ENCODE measurements around the gene ZDHHC11B.
A peak's percentile ranks its signal among the peaks of the same experiment; 100 is the strongest.
"Not testable (repeated sequence)": the region's sequence is repeated elsewhere in the genome, so short reads cannot be mapped to it uniquely, and the experiment has no call there.

Gene ZDHHC11B

GRCh38 chr5:683551-684481 is 100.7 kb downstream of the ZDHHC11B start:
- DNase-seq: no peak

GRCh38 chr5:682651-683358 is 101.7 kb downstream of the ZDHHC11B start:
- not testable (repeated sequence) for DNase-seq

GRCh38 chr5:682216-682615 is 102.3 kb downstream of the ZDHHC11B start:
- not testable (repeated sequence) for DNase-seq

DNA sequence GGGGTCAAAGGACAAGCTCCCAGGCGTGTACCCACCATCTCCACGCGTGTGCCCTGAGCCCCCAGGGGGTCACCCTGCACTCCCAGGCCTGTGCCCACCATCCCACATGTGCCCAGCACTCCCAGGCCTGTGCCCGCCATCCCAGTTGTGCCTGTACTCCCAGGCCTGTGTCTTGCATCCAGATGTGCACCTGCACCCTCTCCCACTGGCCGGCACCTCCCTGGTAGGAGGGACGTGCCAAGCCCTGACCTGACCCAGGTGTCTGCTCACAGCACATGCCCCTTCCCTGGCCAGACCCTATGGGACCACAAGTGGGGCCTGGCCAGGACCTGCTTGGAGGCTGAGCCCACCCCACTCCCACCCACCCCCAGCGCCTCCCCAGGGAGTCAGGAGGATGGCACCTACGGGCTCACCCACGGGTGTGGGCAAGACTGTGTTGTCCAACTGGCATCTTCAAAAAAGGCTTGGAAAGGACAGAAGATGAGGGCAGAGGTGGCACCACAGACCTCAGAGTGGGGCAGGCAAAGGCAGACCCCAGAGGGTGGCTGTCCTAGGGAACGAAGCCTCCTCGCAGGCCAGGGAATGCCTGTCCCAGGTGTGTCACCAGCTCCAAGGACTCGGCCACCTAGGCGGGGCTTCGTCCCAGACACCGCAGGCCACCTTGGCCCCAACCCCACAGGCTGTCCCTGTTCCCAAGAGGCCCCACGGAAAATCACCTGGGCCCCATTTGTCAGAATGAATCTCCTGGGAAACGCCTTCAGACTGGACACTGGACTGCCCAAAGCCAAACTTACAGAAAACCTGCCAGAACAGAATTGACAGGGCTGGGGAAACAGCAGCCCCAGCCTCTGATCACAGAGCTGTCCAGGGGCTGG is 103.0 kb downstream of the ZDHHC11B start:
- DNase-seq: not testable (repeated sequence)

DNA sequence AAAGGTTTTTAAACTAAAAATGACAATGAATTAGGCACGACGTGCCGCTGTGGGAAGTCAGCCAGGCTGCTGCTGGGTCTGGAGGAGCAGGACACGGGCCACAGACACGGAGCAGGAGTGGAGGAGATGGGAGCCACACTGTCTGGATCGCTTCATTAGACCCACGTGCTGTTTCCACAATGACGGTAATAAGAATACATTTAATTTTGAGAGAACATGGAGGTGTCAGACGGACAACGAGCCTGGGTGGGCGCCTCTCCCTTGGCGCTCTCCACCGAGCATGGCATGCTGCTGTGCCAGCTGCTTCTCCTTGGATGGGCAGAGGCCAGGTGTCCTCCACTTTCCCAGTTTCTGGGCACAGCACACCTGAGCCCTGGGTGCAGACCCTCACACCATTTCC is 103.7 kb downstream of the ZDHHC11B start:
- not testable (repeated sequence) for DNase-seq

DNA sequence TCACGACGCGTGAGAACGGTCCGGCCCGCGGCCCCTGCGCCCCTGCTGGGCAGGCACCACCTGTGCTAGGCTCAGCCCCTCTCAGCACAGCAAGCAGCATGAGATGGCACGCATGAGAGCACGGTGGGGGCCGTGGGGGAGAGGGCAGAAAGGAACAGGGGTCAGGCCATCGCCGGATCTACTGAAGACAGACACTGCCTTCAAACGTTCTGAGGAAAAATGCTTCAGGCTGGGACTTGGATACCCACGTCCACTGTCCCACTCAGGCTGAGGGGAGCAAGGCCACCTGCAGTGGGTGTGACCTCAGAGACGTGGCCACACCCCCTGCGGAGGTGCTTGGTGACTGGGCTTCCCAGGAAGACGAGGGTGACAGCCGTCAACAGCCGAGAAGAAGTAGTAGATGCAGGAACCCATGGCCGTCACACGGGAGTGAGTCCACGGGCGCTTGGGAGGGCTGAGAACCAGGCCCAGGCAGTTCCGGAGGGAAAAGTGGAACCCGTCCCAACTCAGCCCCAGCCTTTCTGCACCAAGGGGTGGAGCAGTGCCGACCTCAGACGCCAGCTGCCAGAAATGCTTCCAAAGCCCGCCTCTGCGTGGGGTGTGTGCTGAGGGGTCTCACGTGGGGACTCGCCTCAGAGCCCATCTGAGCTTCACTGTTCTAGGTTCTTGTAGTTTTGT is 104.3 kb downstream of the ZDHHC11B start:
- DNase-seq: not testable (repeated sequence)

GRCh38 chr5:679166-679895 is 105.2 kb downstream of the ZDHHC11B start:
- not testable (repeated sequence) for DNase-seq

GRCh38 chr5:678521-678920 is 106.0 kb downstream of the ZDHHC11B start:
- DNase-seq: not testable (repeated sequence)

DNA sequence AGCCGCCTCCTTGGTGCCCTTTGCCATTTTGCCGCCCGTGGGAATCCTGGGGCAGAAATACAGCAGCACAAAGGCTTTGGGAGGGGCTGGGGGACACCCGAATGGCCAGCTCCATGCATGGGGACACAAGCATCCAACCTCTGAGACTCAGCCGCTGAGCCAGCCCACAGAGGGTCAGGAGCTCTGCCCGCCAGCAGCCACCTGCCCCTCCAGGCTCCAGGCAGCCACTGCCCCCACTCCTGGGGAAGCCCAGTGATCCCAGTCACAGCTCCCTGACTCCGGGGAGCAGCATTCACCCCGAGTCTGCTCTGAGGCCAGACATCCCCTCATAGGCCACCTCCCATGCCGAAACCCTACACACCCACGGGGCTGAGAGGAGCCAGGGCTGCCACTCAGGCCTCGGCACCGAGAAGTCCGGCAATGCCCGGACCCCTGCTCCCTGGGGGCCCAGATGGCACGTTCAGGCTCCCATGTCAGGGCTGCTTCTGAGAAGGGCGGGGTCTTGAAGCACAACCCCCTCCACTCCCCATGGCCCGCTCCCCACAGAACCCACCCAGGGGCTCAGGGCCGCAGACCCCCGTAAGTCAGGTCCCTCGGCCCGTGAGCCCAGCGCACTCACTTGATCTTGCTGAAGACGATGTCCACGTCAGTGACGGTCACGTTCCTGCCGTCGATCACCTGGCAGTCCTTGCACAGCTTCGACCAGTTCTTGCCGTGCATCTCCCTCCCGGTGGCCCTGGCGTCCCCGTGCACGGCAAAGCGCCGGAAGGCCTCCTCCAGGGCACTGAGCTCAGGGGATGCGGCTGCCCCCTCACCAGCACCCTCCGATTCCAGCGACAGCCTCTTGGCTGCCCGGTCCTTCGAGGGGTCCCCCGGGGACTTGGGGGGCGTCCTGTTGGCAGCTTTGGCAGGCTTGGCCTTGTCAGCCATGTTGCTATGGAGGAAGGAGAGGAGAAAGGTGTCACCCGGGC is 107.1 kb downstream of the ZDHHC11B start:
- no peak for DNase-seq

- DNase-seq: no peak
These were observed 107.8 kb downstream of the ZDHHC11B start for GRCh38 chr5:676699-677076.

DNA sequence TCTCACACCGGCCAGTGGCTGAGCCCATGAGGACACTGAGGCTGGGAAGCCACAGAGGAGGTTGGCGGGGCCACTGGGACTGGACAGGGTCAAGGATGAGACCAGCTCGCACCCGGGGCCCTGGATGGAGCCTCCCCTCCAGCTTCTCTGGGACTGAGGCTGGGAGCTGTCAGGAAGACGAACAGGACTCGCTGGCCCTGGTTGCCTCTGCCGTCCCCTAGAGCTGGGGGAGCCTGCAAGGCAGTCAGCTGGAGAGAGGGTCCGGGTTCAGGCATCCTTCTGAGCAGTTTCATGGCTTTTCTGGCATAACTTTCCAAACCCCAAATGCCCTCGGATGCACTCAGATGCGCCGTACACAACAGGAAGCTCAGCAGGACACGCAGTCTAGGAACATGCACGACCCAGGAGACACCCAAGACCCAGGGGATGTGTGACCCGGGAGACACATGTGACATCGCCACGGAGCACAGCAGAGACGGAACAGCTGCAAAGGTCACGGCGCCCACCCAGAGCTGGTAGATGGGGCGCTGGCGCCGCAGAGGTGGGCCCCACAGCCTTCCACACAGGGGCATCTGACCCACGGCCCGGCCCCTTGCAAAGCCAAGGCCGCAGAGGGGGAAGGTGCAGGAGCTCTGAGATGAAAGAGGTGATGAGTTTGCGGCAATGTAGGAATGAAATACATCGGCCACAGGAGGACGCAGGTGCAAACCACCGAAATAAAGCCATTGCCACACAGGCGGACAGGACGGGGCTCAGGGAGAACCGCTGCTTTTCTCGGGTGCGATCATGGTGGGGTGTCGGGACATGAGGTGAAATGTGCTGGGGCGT is 108.4 kb downstream of the ZDHHC11B start:
- no peak for DNase-seq

- no peak for DNase-seq
These were observed 109.2 kb downstream of the ZDHHC11B start for GRCh38 chr5:675111-675870.

DNA sequence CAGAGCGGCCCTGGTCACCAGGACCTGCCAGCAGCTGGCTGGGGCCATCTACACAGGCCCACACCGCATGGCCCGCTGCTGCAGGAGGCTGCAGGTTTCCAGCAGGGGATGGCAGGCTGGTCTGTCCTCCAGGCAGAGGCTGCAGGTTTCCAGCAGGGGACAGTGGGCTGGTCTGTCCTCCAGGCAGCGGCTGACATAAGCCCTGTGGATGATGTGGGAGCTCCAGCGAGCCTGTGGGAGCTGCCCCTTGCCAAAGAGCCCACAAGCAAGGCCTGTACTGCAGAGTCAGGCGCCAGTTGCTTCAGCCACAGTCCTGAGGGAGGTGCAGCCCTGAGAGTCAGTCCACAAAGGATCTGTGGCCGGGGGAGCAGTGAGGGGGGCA is 109.9 kb downstream of the ZDHHC11B start:
- DNase-seq: no peak

GRCh38 chr5:673831-674629 is 110.5 kb downstream of the ZDHHC11B start:
- DNase-seq: no peak

- no peak for DNase-seq
These were observed 111.2 kb downstream of the ZDHHC11B start for GRCh38 chr5:673161-673830.

DNA sequence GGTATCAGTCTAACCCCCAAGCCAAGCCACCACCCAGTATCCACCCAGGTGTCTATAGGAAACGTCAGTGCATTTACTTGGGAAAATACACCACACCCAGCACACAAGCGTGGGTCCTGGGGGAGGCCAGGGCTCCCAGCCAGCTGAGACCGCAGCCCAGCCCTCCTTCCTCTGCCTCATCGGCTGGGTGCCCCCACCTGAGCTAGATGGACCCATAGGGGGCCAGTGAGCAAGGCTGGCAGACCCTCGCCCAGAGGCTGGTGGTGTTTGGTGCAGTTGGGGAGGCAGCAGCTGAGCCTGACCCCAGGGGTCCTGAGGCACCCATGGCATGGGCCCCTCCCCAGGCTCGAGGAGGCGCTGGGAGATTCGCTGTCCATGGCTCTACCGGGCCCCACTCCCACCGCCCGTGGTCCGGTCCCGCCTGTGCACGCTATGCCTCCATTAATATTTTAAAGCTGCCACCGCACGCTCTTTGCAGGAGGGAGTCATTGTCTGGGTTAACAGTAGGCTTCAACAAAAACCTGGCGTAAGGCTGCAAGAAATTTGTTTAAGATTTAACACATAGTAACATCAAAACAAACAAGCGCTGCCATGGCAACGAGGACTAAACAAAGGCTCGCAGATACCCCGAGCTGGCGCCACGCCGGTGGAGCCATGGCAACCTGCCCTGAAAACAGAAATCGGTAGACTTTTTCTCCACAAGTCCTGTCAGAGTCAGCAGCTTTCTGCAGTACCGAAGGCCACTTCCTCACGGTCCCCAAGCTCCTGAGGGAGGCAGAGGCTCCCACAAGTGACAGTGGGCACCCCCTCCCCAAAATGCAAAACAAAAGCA is 112.0 kb downstream of the ZDHHC11B start:
- DNase-seq: peak; percentile 79
